HG03575 (cell line): ENCODE measurements around the gene DGUOK.
"Not testable (repeated sequence)": the region's sequence is repeated elsewhere in the genome, so short reads cannot be mapped to it uniquely, and the experiment has no call there.

Source experiments
- ATAC-seq: cut with Tn5 transposase; IDR thresholded peaks from one replicate; pipeline ENCODE4 v1.9.1; 2021; ENCODE audit not compliant: unreplicated experiment, insufficient number of reproducible peaks, low FRiP score; ENCODE audit errors: extremely low read depth

The DGUOK gene

GRCh38 chr2:73926493-73927327, at the start of gene DGUOK:
DGUOK (plus strand) TSS chr2:73926880; CDS start chr2:73926911, 31 bp downstream.
- ATAC-seq = peak; percentile 74

- ATAC-seq = no peak
Observed at GRCh38 chr2:73877071-73877802, 49.4 kb upstream of the DGUOK start.

- ATAC-seq = not testable (repeated sequence)
Observed at GRCh38 chr2:73877984-73878383, 48.7 kb upstream of the DGUOK start.

DNA sequence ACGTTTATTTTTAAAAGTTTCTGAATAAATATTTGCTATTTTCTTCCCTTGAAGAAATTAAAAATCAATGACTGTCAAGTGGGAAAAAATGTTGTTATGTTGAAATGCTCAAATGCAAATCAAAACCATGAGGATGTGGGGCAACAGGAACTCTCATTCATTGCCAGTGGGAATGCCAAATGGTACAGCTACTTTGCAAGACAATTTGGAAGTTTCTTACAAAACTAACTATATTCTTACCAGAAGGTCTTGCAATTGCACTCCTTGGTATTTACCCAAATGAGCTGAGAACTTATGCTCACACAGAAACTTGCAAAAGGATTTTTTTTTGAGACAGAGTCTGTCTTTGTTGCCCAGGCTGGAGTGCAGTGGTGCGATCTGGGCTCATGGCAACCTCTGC, 41.3 kb upstream of the DGUOK start:
- ATAC-seq = no peak

DNA sequence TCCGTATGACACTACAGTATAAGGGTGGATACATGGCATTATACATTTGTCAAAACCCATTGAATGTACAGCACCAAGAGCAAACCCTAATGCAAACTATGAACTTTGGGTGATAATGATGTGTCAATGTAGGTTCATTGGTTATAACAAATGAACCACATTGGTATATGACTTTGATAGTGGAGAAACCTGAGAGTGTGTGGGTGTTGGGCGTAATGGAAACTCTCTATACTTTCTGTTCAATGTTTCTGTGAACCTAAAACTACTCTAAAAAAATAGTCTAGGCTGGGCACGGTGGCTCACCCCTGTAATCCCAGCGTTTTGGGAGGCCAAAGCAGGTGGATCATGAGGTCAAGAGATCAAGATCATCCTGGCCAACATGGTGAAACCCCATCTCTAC, 40.3 kb upstream of the DGUOK start:
- no peak for ATAC-seq

DNA sequence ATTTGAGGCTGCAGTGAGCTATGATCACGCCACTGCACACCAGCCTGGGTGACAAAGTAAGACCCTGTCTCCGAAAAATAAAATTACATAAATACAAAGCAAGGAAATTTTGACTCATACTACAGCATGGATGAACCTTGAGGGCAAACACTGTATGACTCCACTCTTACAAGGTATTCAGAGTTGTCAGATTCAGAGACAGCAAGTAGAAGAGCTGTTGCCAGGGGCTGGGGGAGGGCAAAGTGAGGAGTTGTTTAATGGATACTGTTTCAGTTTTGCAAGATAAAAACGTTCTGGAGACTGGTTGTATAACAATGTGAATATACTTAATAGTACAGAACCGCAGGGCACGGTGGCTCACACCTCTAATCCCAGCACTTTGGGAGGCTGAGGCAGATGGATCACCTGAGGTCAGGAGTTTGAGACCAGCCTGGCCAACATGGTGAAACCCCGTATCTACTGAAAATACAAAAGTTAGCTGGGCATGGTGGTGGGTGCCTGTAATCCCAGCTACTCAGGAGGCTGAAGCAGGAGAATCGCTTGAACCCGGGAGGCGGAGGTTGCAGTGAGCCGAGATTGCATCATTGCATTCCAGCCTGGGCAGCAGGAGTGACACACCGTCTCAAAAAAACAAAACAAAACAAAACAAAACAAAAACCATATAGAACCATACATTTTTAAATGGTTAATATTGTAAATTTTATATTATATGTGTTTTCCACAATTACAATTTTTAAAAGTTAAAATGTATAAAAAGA, 38.9 kb upstream of the DGUOK start:
- ATAC-seq = not testable (repeated sequence)

DNA sequence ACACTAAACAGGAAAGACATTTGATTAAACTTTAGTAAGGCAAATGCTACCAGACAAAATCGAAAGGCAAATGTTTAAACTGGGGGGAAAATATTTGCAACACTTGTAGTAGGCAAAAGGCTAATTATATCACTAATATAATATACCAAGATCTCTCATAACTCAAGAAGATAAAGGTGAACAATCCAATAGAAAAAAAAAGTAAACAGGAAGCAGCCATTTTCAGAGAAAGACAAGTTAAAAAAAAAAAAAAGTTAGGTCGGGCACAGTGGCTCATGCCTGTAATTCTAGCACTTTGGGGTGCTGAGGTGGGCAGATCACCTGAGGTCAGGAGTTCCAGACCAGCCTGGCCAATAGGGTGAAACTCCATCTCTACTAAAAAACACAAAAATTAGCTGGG, 38.3 kb upstream of the DGUOK start:
- ATAC-seq = no peak

DNA sequence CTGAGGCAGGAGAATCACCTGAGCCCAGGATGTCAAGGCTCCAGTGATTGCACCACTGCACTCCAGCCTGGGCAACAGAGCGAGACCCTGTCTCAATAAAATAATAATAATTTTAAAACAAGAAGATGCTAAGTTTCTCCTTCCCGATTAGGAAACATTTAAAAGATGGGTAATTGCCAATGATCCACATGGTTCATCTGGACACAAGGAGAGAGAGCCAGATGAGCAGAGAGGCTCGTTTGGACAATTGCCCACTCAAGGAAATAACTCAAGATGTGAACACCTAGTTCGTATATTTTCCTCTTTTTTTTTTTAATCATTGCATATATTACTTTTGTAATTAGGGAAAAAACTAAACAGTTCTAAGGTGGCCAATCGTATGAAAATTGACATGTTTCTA, 37.5 kb upstream of the DGUOK start:
- ATAC-seq = no peak

DNA sequence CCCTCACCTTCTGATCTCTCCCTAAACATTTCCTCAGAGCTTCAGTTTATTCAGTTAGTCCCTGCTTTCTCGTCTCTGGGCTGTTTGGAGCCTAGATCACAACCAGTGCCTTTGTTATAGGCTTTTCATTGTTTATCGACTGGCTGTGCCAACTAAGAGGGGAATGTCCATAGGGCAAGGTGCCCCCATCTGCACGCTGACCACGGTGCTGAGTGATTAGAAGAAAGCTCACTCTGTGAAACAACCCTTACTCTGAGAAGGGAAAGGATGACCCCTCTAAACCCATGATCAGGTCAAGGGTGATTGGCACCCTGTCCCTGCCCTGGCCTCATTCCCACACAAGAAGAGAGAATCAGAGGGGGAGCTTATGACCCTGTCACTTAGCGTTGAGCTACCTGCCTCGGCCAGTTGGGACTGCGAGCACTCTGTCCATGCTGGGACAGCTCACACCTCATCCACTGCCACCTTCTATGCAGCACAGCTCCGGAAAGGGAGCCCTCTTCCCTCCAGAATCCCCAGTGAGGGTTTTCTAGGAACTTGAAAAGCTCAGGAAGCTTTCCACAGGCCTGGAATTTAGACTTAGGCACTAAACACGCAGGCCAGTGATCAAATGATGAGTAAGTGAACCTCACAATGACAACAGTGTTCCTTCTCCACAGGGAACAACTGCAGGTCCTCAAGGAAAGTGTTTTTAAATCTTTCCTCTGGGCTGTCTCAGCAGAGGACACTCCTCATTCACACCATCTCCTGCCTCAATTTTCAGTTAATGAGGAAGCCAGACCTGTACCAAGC, 36.2 kb upstream of the DGUOK start:
- ATAC-seq = no peak

- ATAC-seq = no peak
Observed at GRCh38 chr2:73891276-73891901, 35.3 kb upstream of the DGUOK start.

- no peak for ATAC-seq
Observed at GRCh38 chr2:73892631-73893329, 33.9 kb upstream of the DGUOK start, which contains the start of gene ACTG2. ACTG2 (plus strand) TSS chr2:73893008; CDS start chr2:73901312, 8,304 bp downstream.

GRCh38 chr2:73893764-73894474, 32.8 kb upstream of the DGUOK start:
- ATAC-seq = no peak

DNA sequence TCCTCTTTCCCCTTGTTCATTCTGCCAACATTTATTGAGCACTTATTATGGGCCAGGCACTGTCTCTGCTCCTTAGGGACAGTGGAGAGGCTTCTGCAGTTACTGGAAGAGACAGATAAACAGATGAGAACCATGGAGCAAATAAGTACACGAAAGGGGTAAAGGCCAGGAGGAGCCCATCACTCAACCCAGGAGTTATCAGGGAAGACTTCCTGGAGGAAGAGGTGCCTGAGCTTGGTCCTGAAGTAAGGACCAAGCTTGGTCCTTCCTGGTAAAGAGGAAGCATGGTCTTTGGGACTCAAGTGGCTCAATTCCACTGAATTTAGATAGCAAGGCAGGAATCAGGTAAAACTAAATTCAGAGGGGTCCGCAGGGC, 32.2 kb upstream of the DGUOK start:
- no peak for ATAC-seq

GRCh38 chr2:73894877-73895276, 31.8 kb upstream of the DGUOK start:
- ATAC-seq = no peak

GRCh38 chr2:73895473-73895872, 31.2 kb upstream of the DGUOK start:
- ATAC-seq = no peak

DNA sequence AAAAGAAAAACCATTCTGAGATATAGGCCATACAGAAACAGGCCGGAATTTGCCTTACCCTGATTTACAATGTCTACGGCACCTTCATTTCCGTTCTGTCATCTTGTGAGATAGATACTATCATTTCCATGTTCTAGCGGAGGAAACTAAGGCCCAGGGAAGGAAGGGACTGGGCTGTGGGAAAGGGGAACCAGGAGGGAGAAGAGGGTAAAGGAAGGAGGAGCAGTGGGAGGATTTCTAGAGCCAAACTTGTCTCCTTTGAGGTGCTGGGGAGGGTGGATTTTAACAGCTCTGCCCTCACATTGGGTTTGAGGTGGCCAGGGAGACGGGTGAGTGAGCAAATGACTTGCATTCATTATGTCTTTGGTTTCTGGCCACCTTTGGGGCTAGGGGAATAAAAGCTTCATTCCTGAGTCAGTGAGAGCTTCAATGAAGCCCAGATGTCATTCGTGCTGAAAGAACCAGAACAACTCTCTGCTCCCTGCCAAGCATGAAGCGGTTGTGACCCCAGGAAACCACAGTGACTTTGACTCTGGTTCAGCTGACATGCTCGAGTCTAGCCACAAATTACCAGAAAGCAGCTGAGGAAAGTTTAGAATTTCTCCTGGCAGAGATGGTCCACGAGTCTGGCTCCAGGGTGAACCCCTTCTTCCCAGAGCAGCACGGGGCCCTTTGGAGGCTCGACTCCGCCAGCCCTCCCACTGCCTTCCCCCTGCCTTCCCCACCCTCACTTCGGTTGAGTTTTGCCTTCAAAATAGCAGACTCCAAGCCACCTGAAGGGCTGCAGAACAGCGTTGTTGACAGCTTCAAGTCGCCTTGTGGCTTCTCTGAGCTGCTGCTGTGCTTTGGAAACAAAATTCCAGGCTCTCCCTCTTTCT, 30.1 kb upstream of the DGUOK start:
- ATAC-seq = no peak

GRCh38 chr2:73897240-73897583, 29.5 kb upstream of the DGUOK start:
- no peak for ATAC-seq
